HepG2 (cell line): ENCODE measurements around the gene SPC24. TPM values are rescaled to one million over a fixed set of nuclear protein-coding genes. Genes with fewer than 3 reads are reported as not detected.

ENCODE experiments used
- AKAP8 ChIP-seq: sonication (generic); formaldehyde crosslinking; IDR thresholded peaks from 2 replicates; pipeline ENCODE4 v1.5.1; 2020; ENCODE audit warnings: mild to moderate bottlenecking, missing genetic modification reagents
- CENPT ChIP-seq: sonication (generic); formaldehyde crosslinking; IDR thresholded peaks from 2 replicates; pipeline ENCODE4 v1.8.0; 2022; ENCODE audit warnings: low read depth, mild to moderate bottlenecking, moderate library complexity, missing genetic modification reagents
- EP300 ChIP-seq, 3 experiments: sonication (generic) in 1 of 3; formaldehyde crosslinking in 1 of 3; IDR thresholded peaks; 2 replicates each; pipeline versions ENCODE4 v1.5.1 to v1.6.1; 2011 to 2020; ENCODE audit warnings: low read depth in 2 of 3, low read length in 2 of 3, borderline replicate concordance in 1 of 3, improper control_type of control experiment in 1 of 3, mild to moderate bottlenecking in 1 of 3, missing genetic modification reagents in 1 of 3, moderate library complexity in 1 of 3
- FOXA3 ChIP-seq: IDR thresholded peaks from 2 replicates; pipeline ENCODE4 v1.6.1; 2016; ENCODE audit warnings: missing genetic modification reagents, missing compliant biosample characterization
- HOXA7 ChIP-seq: sonication (generic); formaldehyde crosslinking; IDR thresholded peaks from 2 replicates; pipeline ENCODE4 v1.8.1; 2022; ENCODE audit warnings: mild to moderate bottlenecking, missing genetic modification reagents, moderate library complexity
- NFKB2 ChIP-seq: sonication (generic); formaldehyde crosslinking; IDR thresholded peaks from 2 replicates; pipeline ENCODE4 v1.4.0; 2020; ENCODE audit warnings: missing genetic modification reagents, borderline replicate concordance
- SAFB2 ChIP-seq: sonication (generic); formaldehyde crosslinking; IDR thresholded peaks from 2 replicates; pipeline ENCODE4 v1.5.1; 2020; ENCODE audit warnings: missing genetic modification reagents, low read depth, mild to moderate bottlenecking, borderline replicate concordance
- TARDBP ChIP-seq: sonication (generic); formaldehyde crosslinking; IDR thresholded peaks from 2 replicates; pipeline ENCODE4 v1.8.0; 2022; ENCODE audit warnings: mild to moderate bottlenecking, missing genetic modification reagents
- TEAD2 ChIP-seq: sonication (generic); formaldehyde crosslinking; IDR thresholded peaks from 2 replicates; pipeline ENCODE4 v1.9.0; 2021; ENCODE audit warnings: missing genetic modification reagents
- ZNF143 ChIP-seq: sonication (generic); formaldehyde crosslinking; IDR thresholded peaks from 2 replicates; pipeline ENCODE4 v1.4.0; 2020; ENCODE audit warnings: missing genetic modification reagents
- ZNF17 ChIP-seq: sonication (generic); formaldehyde crosslinking; IDR thresholded peaks from 2 replicates; pipeline ENCODE4 v1.5.0; 2020; ENCODE audit warnings: mild to moderate bottlenecking, missing genetic modification reagents
- ZNF224 ChIP-seq: sonication (generic); formaldehyde crosslinking; IDR thresholded peaks from 2 replicates; pipeline ENCODE4 v1.5.0; 2020; ENCODE audit warnings: mild to moderate bottlenecking, missing genetic modification reagents
- ZNF34 ChIP-seq: sonication (generic); formaldehyde crosslinking; IDR thresholded peaks from 2 replicates; pipeline ENCODE4 v1.4.0; 2020; ENCODE audit warnings: mild to moderate bottlenecking, missing genetic modification reagents, borderline replicate concordance
- ZNF777 ChIP-seq: sonication (generic); formaldehyde crosslinking; IDR thresholded peaks from 2 replicates; pipeline ENCODE4 v1.4.0; 2020; ENCODE audit warnings: missing genetic modification reagents
- ZNF780A ChIP-seq: sonication (generic); formaldehyde crosslinking; IDR thresholded peaks from 2 replicates; pipeline ENCODE4 v1.8.0; 2022; ENCODE audit warnings: mild to moderate bottlenecking, missing genetic modification reagents, moderate library complexity
- polyA plus RNA-seq, 8 experiments: library from polyadenylated mRNA; depleted of rRNA in 3 of 8; stranded (reverse) in 7 of 8; unstranded in 1 of 8; fragments of >200 nt; fragmentation: Illumina TruSeq in 4 of 8; extraction: Trizol in 4 of 8; gene quantifications; 2 replicates each; pipeline versions ENCODE4 v1.2.1 to v1.2.3, GENCODE V29; 2011 to 2016; ENCODE audit warnings: low read depth in 4 of 8, missing spikeins in 1 of 8, mixed read lengths in 1 of 8; ENCODE audit not compliant: insufficient read depth in 1 of 8
- total RNA-seq, 5 experiments: library from RNA; depleted of rRNA; stranded (reverse); fragments of >200 nt; fragmentation: Illumina TruSeq; extraction: Trizol; gene quantifications; 2 replicates each; pipeline ENCODE4 v1.2.3, GENCODE V29; 2016; ENCODE audit warnings: low read depth in 1 of 5
- TF ChIP-seq, protein P1 (sequence below): sonication (generic); formaldehyde crosslinking; IDR thresholded peaks from 2 replicates; pipeline ENCODE4 v1.9.0; 2022; ENCODE audit warnings: missing genetic modification reagents, mild to moderate bottlenecking, borderline replicate concordance
- TF ChIP-seq, protein P2 (sequence below): sonication (generic); formaldehyde crosslinking; IDR thresholded peaks from 2 replicates; pipeline ENCODE4 v1.5.1; 2020; ENCODE audit warnings: mild to moderate bottlenecking, missing genetic modification reagents, moderate library complexity

Gene SPC24
- total and polyA plus RNA-seq, 2 of the 13 experiments (the other 11 are each of a cell fraction or from before 2014, with no cell fraction given) = 10.0 to 46.2 TPM

- TF ChIP-seq AKAP8 (no peak), ZNF143 (CRISPR knock-in tag) (peak; percentile 60; the same call in 1 of the 2 replicates), FOXA3 (CRISPR knock-in tag) (0 out of 2 replicates have a peak, but pooled peaks have one; percentile 16), ZNF17 (CRISPR knock-in tag) (no peak), TARDBP (CRISPR knock-in tag) (peak; percentile 78), ZNF34 (CRISPR knock-in tag) (no peak), SAFB2 (CRISPR knock-in tag) (no peak), NFKB2 (CRISPR knock-in tag) (peak; percentile 33; the same call in 1 of the 2 replicates), ZNF777 (CRISPR knock-in tag) (no peak), TEAD2 (CRISPR knock-in tag) (no peak), ZNF224 (CRISPR knock-in tag) (no peak), CENPT (no peak), ZNF780A (CRISPR knock-in tag) (peak; percentile 96), HOXA7 (CRISPR knock-in tag) (no peak), EP300 (IDR thresholded peaks at IDR 0.05; ENCODE audit: low read depth in 2 of 2, low read length in 2 of 2) (peak in 1 of 2 experiments; percentile 47; a peak in 1 of 4 replicates), EP300 (CRISPR knock-in tag; IDR thresholded peaks at IDR 0.05; ENCODE audit: borderline replicate concordance) (no peak)
- TF ChIP-seq, protein P1, sequence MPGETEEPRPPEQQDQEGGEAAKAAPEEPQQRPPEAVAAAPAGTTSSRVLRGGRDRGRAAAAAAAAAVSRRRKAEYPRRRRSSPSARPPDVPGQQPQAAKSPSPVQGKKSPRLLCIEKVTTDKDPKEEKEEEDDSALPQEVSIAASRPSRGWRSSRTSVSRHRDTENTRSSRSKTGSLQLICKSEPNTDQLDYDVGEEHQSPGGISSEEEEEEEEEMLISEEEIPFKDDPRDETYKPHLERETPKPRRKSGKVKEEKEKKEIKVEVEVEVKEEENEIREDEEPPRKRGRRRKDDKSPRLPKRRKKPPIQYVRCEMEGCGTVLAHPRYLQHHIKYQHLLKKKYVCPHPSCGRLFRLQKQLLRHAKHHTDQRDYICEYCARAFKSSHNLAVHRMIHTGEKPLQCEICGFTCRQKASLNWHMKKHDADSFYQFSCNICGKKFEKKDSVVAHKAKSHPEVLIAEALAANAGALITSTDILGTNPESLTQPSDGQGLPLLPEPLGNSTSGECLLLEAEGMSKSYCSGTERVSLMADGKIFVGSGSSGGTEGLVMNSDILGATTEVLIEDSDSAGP = peak; percentile 50; the same call in 1 of the 2 replicates
- TF ChIP-seq, protein P2, sequence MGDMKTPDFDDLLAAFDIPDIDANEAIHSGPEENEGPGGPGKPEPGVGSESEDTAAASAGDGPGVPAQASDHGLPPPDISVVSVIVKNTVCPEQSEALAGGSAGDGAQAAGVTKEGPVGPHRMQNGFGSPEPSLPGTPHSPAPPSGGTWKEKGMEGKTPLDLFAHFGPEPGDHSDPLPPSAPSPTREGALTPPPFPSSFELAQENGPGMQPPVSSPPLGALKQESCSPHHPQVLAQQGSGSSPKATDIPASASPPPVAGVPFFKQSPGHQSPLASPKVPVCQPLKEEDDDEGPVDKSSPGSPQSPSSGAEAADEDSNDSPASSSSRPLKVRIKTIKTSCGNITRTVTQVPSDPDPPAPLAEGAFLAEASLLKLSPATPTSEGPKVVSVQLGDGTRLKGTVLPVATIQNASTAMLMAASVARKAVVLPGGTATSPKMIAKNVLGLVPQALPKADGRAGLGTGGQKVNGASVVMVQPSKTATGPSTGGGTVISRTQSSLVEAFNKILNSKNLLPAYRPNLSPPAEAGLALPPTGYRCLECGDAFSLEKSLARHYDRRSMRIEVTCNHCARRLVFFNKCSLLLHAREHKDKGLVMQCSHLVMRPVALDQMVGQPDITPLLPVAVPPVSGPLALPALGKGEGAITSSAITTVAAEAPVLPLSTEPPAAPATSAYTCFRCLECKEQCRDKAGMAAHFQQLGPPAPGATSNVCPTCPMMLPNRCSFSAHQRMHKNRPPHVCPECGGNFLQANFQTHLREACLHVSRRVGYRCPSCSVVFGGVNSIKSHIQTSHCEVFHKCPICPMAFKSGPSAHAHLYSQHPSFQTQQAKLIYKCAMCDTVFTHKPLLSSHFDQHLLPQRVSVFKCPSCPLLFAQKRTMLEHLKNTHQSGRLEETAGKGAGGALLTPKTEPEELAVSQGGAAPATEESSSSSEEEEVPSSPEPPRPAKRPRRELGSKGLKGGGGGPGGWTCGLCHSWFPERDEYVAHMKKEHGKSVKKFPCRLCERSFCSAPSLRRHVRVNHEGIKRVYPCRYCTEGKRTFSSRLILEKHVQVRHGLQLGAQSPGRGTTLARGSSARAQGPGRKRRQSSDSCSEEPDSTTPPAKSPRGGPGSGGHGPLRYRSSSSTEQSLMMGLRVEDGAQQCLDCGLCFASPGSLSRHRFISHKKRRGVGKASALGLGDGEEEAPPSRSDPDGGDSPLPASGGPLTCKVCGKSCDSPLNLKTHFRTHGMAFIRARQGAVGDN (CRISPR knock-in tag) = peak; percentile 95
These were observed 24.6 kb downstream of the SPC24 start (continued) for GRCh38 chr19:11130824-11131455.
